ENCODE data around the gene JAZF1.

DNA sequence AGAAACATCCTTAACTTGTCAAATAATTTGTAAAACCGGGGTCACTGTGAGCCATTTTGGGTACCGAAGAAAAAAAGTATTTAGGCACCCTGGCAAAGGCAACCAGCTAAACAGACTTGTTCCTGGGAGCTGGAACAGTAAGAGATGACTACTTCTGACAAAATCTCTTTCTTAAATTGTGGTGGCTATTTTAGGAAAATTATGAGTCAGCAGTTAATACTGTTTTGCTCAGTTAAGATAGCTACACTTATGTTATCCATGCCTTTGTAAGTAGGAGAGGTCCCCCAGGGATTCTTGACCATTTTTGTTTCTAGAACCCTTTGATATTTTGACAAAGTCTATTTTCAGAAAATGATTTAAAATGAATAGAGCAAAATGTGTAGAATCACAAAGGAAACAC lies 372.0 kb downstream of the JAZF1 start:
- TF ChIP-seq CEBPB (IDR thresholded peaks at IDR 0.05; ENCODE audit: low read depth, low read length) (no peak), POLR2A (IDR thresholded peaks at IDR 0.05; ENCODE audit: low read depth, low read length) (no peak), RCOR1 (IDR thresholded peaks at IDR 0.05; ENCODE audit: insufficient replicate concordance, low read length) (no peak), BHLHE40 (IDR thresholded peaks at IDR 0.05; ENCODE audit: low read depth, low read length) (no peak), MAFK (IDR thresholded peaks at IDR 0.05; ENCODE audit: low read depth, low read length) (peak; percentile 97), SMC3 (IDR thresholded peaks at IDR 0.05; ENCODE audit: low read depth, low read length) (no peak), MXI1 (IDR thresholded peaks at IDR 0.05; ENCODE audit: borderline replicate concordance, low read depth, low read length) (no peak), CHD1 (IDR thresholded peaks at IDR 0.05; ENCODE audit: low read depth, low read length) (no peak), RAD21 (IDR thresholded peaks at IDR 0.05; ENCODE audit: low read length) (no peak), FOS (IDR thresholded peaks at IDR 0.05; ENCODE audit: low read depth, low read length) (no peak)
- TF ChIP-seq, protein P1, sequence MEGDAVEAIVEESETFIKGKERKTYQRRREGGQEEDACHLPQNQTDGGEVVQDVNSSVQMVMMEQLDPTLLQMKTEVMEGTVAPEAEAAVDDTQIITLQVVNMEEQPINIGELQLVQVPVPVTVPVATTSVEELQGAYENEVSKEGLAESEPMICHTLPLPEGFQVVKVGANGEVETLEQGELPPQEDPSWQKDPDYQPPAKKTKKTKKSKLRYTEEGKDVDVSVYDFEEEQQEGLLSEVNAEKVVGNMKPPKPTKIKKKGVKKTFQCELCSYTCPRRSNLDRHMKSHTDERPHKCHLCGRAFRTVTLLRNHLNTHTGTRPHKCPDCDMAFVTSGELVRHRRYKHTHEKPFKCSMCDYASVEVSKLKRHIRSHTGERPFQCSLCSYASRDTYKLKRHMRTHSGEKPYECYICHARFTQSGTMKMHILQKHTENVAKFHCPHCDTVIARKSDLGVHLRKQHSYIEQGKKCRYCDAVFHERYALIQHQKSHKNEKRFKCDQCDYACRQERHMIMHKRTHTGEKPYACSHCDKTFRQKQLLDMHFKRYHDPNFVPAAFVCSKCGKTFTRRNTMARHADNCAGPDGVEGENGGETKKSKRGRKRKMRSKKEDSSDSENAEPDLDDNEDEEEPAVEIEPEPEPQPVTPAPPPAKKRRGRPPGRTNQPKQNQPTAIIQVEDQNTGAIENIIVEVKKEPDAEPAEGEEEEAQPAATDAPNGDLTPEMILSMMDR (conservative IDR thresholded peaks at IDR 0.05; ENCODE audit: low read depth, low read length), result no peak
- TF ChIP-seq, protein P2, sequence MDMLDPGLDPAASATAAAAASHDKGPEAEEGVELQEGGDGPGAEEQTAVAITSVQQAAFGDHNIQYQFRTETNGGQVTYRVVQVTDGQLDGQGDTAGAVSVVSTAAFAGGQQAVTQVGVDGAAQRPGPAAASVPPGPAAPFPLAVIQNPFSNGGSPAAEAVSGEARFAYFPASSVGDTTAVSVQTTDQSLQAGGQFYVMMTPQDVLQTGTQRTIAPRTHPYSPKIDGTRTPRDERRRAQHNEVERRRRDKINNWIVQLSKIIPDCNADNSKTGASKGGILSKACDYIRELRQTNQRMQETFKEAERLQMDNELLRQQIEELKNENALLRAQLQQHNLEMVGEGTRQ (IDR thresholded peaks at IDR 0.05; ENCODE audit: low read depth, low read length), result no peak
- TF ChIP-seq, protein P3, sequence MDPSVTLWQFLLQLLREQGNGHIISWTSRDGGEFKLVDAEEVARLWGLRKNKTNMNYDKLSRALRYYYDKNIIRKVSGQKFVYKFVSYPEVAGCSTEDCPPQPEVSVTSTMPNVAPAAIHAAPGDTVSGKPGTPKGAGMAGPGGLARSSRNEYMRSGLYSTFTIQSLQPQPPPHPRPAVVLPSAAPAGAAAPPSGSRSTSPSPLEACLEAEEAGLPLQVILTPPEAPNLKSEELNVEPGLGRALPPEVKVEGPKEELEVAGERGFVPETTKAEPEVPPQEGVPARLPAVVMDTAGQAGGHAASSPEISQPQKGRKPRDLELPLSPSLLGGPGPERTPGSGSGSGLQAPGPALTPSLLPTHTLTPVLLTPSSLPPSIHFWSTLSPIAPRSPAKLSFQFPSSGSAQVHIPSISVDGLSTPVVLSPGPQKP (IDR thresholded peaks at IDR 0.05; ENCODE audit: borderline replicate concordance, low read depth, low read length), result no peak

Data from IMR-90 (cell line).